ENCODE measurements around the gene FAM3A.

- TF ChIP-seq, protein P1, sequence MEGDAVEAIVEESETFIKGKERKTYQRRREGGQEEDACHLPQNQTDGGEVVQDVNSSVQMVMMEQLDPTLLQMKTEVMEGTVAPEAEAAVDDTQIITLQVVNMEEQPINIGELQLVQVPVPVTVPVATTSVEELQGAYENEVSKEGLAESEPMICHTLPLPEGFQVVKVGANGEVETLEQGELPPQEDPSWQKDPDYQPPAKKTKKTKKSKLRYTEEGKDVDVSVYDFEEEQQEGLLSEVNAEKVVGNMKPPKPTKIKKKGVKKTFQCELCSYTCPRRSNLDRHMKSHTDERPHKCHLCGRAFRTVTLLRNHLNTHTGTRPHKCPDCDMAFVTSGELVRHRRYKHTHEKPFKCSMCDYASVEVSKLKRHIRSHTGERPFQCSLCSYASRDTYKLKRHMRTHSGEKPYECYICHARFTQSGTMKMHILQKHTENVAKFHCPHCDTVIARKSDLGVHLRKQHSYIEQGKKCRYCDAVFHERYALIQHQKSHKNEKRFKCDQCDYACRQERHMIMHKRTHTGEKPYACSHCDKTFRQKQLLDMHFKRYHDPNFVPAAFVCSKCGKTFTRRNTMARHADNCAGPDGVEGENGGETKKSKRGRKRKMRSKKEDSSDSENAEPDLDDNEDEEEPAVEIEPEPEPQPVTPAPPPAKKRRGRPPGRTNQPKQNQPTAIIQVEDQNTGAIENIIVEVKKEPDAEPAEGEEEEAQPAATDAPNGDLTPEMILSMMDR (conservative IDR thresholded peaks at IDR 0.05; ENCODE audit: low read depth, low read length): no peak
- TF ChIP-seq EZH2phosphoT487 (IDR thresholded peaks at IDR 0.05; ENCODE audit: borderline replicate concordance, low read length): no peak
- TF ChIP-seq EZH2 (IDR thresholded peaks at IDR 0.05; ENCODE audit: low read length, unreplicated experiment): no peak
Measured at GRCh38 chrX:154466036-154466435, 50.0 kb downstream of the FAM3A start.
